NCI-H2227 (cell line): Measurements from ENCODE around the gene TENT4A.
A peak's percentile ranks its signal among the peaks of the same experiment; 100 is the strongest.

Experiments used
- DNase-seq: peaks from one replicate; lab custom pipeline; 2025; ENCODE audit not compliant: unreplicated experiment; lab: John Stamatoyannopoulos, UW

TENT4A gene

DNA sequence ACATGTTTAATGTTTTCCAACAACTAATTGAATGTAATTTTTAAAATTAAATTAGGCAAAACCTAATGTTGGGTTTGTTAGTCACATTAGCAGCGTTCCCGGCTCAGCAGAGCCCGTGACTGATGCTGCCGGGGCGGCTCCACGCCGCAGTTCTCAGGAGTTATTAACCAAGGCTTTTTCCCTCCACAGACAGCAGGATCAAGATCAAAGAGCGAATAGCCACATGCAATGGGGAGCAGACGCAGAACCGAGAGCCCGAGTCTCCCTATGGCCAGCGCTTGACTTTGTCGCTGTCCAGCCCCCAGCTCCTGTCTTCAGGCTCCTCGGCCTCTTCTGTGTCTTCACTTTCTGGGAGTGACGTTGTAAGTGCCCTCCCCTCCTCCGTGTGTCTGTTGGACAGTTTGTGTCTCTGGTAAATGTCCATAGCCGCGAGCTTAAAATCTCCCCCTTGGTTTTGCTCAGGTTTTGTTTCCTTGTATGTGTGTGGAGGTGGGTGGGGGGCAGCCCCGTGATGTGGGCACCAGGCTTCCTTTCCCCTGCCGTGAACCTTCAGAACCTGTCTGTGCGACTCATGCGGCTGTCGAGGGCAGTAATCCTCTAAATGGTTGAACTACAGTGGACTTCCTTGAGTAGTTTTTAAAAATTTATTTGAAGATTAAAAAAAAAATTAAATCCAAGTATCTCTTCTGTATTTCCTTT, 37.1 kb downstream of the TENT4A start:
- DNase-seq, result no peak

GRCh38 chr5:6750951-6751685, 37.9 kb downstream of the TENT4A start:
- no peak for DNase-seq

GRCh38 chr5:6752236-6752635, 39.0 kb downstream of the TENT4A start:
- DNase-seq, result no peak

- DNase-seq, result no peak
These were observed 39.5 kb downstream of the TENT4A start for GRCh38 chr5:6752782-6753181.

DNA sequence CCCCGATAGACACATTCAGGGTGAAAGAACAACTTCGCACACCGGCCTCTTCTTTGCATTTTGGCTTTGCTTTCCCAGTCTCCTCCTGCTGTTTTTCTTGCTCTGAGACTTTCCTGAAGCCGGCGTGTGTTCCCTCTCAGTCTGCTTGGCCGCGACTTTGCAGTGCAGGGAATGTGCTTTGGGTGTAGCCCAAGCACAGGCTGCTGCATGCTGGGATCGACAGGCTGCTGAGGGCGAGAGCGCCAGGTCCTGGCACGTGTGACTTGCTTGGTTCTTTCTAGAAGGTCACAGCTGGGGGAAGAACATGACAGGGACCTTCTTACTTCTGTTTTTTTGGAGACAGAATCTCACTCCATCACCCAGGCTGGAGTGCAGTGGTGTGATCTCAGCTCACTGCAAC, 40.6 kb downstream of the TENT4A start:
- DNase-seq, result no peak

- DNase-seq, result no peak
These were observed 41.5 kb downstream of the TENT4A start for GRCh38 chr5:6754766-6755165.

GRCh38 chr5:6755519-6755918, 42.3 kb downstream of the TENT4A start:
- DNase-seq, result no peak

DNA sequence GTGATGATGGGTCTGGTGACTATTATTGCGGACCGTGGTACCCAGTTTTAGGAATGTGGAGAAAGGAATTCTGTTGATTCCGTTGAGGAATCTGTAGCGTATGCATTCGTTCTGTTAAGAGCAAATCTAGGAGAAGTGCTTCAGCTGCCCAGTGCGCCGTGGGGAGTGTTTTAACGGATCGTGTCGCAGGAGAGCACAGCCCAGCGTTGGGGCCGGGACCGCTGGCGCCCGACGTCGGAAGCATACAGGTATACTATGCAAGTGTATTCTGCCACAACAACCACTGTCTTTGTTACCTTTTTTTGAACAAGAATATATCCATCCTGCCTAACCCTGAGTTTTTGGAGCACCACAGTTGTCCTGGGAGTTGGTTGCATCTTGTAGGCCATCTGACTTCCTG, 42.7 kb downstream of the TENT4A start:
- DNase-seq, result no peak

- no peak for DNase-seq
These were observed 44.3 kb downstream of the TENT4A start for GRCh38 chr5:6757414-6757969.

DNA sequence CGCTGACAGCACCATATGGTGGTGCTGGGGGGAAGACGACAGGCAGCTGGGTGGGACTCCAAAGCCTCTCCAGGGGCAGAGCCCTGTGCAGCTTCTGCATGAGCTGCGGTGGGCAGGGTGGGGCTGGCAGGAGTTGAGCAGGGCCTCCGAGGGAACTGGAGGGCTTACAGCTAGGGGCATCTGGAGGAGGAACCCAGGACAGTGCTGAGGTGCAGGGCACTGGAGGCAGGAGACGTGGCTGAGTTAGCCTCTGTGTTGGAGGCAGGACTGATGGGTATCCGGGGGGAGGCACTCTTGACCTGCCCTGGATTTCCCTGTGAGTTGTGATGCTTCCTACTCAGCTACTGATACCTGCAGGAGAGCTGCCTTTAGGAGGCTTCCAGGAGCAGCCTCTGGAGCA, 45.0 kb downstream of the TENT4A start:
- no peak for DNase-seq

DNA sequence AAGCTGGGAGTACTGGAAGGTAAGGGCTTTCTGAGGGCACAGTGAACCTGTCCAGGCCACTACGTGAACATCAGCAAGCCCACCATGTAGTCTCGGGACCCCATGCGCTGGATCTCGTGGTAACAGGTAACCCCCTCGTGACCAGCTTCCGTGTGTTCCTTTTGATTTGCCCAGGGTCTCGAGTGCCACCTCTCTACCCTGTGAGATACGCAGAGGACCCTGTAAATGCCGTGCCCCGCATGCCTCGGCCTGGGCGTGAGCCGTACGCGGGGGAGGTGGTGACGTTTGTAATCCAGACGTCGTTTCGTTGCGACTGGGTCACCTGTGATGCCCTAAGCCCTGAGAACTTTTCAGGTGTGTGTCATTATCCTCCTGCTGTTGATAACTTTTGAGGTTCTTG, 45.5 kb downstream of the TENT4A start:
- DNase-seq, result no peak

DNA sequence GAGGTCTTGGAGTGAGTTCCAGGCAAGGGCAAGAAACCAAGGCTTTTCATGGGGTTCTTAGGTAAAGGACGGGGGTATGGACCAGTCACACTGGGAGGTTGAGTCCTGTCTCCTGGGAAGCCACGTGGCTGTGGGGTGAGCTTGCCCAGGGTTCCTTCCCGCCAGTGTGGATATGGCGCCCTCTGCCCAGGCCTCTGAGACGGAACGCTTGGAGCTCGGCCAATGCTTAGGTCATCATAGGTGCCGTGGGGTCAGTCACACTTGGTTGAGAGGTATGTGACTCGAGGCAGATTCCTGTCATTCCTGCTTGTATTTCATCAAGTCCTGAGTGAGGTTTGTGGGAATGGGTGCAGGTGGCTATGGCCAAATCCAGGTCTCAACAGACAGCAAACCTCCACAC, 46.2 kb downstream of the TENT4A start:
- DNase-seq, result no peak

DNA sequence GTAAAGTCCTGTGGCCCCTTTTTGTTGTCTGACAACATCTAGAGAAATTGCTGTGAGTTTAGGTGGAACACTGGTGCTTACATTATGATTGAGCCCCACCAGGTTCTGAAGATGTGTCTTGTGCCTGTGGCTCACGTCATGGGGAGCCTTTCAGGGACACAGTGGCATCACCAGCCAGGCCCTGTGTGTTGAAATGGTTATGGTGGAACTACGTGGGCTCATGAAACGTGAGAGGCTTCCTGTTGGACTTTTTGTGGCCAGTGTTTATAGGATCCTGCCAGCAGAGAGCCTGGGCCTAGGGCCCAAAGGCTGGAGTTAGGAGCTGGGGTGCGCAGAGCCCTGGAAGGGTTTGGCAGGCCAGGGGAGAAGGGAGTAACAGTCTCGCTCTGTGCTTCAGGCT, 46.8 kb downstream of the TENT4A start:
- DNase-seq, result no peak

GRCh38 chr5:6760686-6761085, 47.5 kb downstream of the TENT4A start:
- DNase-seq, result no peak

- no peak for DNase-seq
These were observed 48.1 kb downstream of the TENT4A start for GRCh38 chr5:6761333-6761732.

GRCh38 chr5:6762116-6762515, 48.9 kb downstream of the TENT4A start:
- DNase-seq, result no peak

- no peak for DNase-seq
These were observed 49.5 kb downstream of the TENT4A start for GRCh38 chr5:6762697-6763096.

DNA sequence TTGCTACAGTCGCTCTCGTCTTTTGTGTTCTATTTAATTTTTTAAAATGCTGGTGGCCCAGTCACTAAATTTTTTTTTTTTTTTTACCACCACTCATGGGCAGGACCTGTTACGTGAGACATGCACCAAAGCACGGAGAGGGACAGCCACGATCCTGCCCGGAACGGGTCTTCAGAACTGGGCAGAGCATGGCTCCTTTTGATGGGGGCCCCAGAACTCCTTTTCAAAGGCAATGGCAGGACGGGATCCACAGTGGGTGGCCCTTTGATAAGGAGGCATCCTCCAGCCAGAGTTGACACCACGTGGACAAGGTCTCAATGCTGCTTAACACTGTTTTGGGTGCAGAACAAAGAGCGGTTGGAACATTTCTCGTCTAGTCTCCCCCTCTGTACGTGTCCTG, 50.0 kb downstream of the TENT4A start:
- DNase-seq, result no peak

DNA sequence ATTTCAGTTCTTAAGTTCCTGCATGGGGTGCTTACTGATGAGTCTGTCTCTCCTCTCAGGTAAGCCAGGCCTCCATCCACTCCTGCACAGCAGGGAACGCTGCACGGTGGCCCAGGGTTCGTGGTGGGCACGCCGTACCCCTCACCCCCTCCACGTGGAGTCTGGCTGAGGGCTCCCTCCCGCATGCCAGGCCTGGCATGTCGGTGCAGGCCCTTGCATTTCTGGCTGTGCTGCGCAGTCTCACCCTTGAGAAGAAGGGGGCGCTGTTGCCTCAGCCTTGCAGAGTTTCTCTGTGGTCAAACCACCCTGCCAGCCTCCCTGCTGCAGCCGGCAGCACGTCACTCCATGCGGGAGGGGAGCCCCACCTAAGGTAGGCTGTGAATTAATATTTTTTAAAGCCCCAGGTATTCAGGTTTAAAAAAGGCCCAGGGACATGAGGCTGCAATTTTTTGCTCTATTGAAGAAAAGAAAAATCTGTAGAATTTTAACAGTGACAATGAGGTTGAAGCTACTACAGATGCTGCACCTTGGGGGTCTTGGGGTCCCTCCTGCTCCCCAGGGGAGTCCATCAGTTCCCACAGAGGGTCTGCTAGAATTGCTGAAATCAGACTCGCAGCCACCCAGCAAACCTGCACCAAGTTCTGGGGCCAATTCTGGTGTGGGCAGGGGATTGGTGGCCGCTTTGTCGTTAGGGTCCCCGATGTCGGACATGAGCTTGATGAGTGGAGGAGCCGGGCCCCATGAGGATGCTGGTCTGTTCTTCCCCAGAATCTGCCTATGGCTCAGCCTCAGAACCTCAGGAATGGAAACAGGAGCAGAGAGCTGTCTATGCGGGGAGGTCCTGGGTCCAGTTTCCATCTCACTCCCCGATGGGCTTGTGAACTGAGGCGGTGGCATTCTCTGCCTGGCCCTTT, 52.6 kb downstream of the TENT4A start:
- DNase-seq, result peak; percentile 86

GRCh38 chr5:6766604-6767093, 53.4 kb downstream of the TENT4A start:
- peak; percentile 53 for DNase-seq

GRCh38 chr5:6767481-6768063, 54.3 kb downstream of the TENT4A start:
- no peak for DNase-seq
